Activated CD4-positive, CD25-positive, alpha-beta regulatory T cell treated with anti-CD3 and anti-CD28 coated beads, Interleukin-2, amount 50 U/mL, for 72 hours (primary cell): ENCODE measurements around the gene ARSD.
"Not testable (repeated sequence)": the region's sequence is repeated elsewhere in the genome, so short reads cannot be mapped to it uniquely, and the experiment has no call there.

Source experiments
- DNase-seq: peaks from one replicate; pipeline ENCODE4 v3.0.0; 2021

Gene ARSD

GRCh38 chrX:2933125-2933900 is 4.2 kb upstream of the ARSD start:
- DNase-seq: no peak

GRCh38 chrX:2931612-2932011 is 2.5 kb upstream of the ARSD start:
- DNase-seq: no peak

GRCh38 chrX:2931155-2931554 is 2.0 kb upstream of the ARSD start:
- no peak for DNase-seq

GRCh38 chrX:2928191-2928582 is 952 bp downstream of the ARSD start:
- no peak for DNase-seq

GRCh38 chrX:2926664-2927275 is 2.4 kb downstream of the ARSD start:
- DNase-seq: no peak

GRCh38 chrX:2926255-2926654 is 2.9 kb downstream of the ARSD start:
- not testable (repeated sequence) for DNase-seq

- no peak for DNase-seq
These were observed 5.0 kb downstream of the ARSD start for GRCh38 chrX:2924151-2924550.

GRCh38 chrX:2921750-2922149 is 7.4 kb downstream of the ARSD start:
- DNase-seq: no peak

- no peak for DNase-seq
These were observed 7.9 kb downstream of the ARSD start for GRCh38 chrX:2921193-2921592.

GRCh38 chrX:2917767-2918166 is 11.4 kb downstream of the ARSD start:
- no peak for DNase-seq

GRCh38 chrX:2913118-2913517 is 16.0 kb downstream of the ARSD start:
- no peak for DNase-seq

GRCh38 chrX:2910109-2910508 is 19.0 kb downstream of the ARSD start:
- no peak for DNase-seq

GRCh38 chrX:2908125-2908685 is 20.9 kb downstream of the ARSD start:
- DNase-seq: no peak

GRCh38 chrX:2907295-2907694 is 21.8 kb downstream of the ARSD start:
- DNase-seq: no peak

- no peak for DNase-seq
These were observed 25.8 kb downstream of the ARSD start for GRCh38 chrX:2903366-2903765.

- DNase-seq: no peak
These were observed 26.3 kb downstream of the ARSD start for GRCh38 chrX:2902841-2903240.

GRCh38 chrX:2901367-2902036 is 27.6 kb downstream of the ARSD start:
- no peak for DNase-seq

- no peak for DNase-seq
These were observed 30.2 kb downstream of the ARSD start for GRCh38 chrX:2898846-2899512.

- not testable (repeated sequence) for DNase-seq
These were observed 31.2 kb downstream of the ARSD start for GRCh38 chrX:2897690-2898623.

- DNase-seq: no peak
These were observed 31.8 kb downstream of the ARSD start for GRCh38 chrX:2897311-2897689.

GRCh38 chrX:2894885-2895292 is 34.2 kb downstream of the ARSD start:
- no peak for DNase-seq

GRCh38 chrX:2892816-2893215 is 36.3 kb downstream of the ARSD start:
- DNase-seq: no peak
